IMR-90 (cell line): Measurements from ENCODE around the gene ALLC.

Experiments
- BHLHE40 ChIP-seq: fragments of 150-350 bp; IDR thresholded peaks from 2 replicates; pipeline ENCODE4 v1.6.1; 2016; ENCODE audit warnings: mild to moderate bottlenecking, low read depth, low read length
- CTCF ChIP-seq: conservative IDR thresholded peaks from 2 replicates; pipeline ENCODE4 v1.5.1; 2012; ENCODE audit warnings: mild to moderate bottlenecking, low read depth, low read length, improper control_type of control experiment
- ELK1 ChIP-seq: fragments of 150-350 bp; IDR thresholded peaks from 2 replicates; pipeline ENCODE4 v1.6.1; 2016; ENCODE audit warnings: low read depth, mild to moderate bottlenecking, low read length, moderate library complexity, borderline replicate concordance
- FOS ChIP-seq: fragments of 150-350 bp; IDR thresholded peaks from 2 replicates; pipeline ENCODE4 v1.6.1; 2016; ENCODE audit warnings: low read depth, low read length
- MXI1 ChIP-seq: IDR thresholded peaks from 2 replicates; pipeline ENCODE4 v1.6.1; 2012; ENCODE audit warnings: low read depth, mild to moderate bottlenecking, low read length, moderate library complexity, borderline replicate concordance
- NFE2L2 ChIP-seq: fragments of 150-350 bp; IDR thresholded peaks from 2 replicates; pipeline ENCODE4 v1.6.1; 2016; ENCODE audit warnings: low read depth, mild to moderate bottlenecking, low read length
- POLR2A ChIP-seq: IDR thresholded peaks from 2 replicates; pipeline ENCODE4 v1.6.1; 2012; ENCODE audit warnings: mild to moderate bottlenecking, low read depth, low read length
- RAD21 ChIP-seq: IDR thresholded peaks from 2 replicates; pipeline ENCODE4 v1.6.1; 2012; ENCODE audit warnings: low read length, improper control_type of control experiment
- RFX5 ChIP-seq: IDR thresholded peaks from 2 replicates; pipeline ENCODE4 v1.8.0; 2012; ENCODE audit warnings: low read depth, mild to moderate bottlenecking, low read length, moderate library complexity
- SMC3 ChIP-seq: fragments of 150-350 bp; IDR thresholded peaks from 2 replicates; pipeline ENCODE4 v1.6.1; 2016; ENCODE audit warnings: low read depth, mild to moderate bottlenecking, antibody characterized with exemption, low read length, moderate library complexity

GRCh38 chr2:3726511-3726910 lies 68.5 kb downstream of the ALLC start:
- TF ChIP-seq NFE2L2 = no peak
- TF ChIP-seq RFX5 = no peak
- no peak for TF ChIP-seq CTCF
- no peak for TF ChIP-seq POLR2A
- no peak for TF ChIP-seq SMC3
- TF ChIP-seq RAD21 = no peak
- TF ChIP-seq MXI1 = no peak
- TF ChIP-seq ELK1 = no peak
- no peak for TF ChIP-seq FOS
- TF ChIP-seq BHLHE40 = no peak
